Breast epithelium (tissue), 3 donors: ENCODE data around the gene MDN1.

Experiments
- POLR2A ChIP-seq: fragments of 450-650 bp; IDR thresholded peaks from one replicate; pipeline ENCODE4 v1.6.1; 2016; ENCODE audit warnings: antibody characterized with exemption, mild to moderate bottlenecking, moderate library complexity
- TF ChIP-seq, protein P1 (sequence below), 3 donors: fragments of 450-650 bp; IDR thresholded peaks; one replicate each; pipeline ENCODE4 v1.5.1; 2016 to 2017; ENCODE audit warnings: antibody characterized with exemption in 3 of 3, mild to moderate bottlenecking in 3 of 3, moderate library complexity in 3 of 3

DNA sequence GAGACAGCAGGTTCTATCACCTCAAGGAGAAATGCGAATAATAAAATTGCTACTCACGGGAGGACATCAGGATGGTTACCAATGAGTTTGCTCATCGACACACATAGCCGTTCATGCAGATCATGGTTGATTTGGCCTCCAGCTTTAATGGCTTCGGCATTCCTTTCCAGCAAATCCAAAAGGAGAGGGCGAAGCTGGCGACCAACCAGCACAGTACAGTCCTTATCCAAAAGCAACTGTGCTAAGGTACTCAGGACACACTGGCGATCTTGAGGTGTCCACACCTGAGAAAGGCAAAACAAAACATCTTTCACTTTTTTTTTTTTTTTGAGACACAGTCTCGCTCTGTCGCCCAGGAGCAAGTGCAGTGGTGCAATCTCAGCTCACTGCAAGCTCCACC is 16.3 kb downstream of the MDN1 start:
- TF ChIP-seq, protein P1, sequence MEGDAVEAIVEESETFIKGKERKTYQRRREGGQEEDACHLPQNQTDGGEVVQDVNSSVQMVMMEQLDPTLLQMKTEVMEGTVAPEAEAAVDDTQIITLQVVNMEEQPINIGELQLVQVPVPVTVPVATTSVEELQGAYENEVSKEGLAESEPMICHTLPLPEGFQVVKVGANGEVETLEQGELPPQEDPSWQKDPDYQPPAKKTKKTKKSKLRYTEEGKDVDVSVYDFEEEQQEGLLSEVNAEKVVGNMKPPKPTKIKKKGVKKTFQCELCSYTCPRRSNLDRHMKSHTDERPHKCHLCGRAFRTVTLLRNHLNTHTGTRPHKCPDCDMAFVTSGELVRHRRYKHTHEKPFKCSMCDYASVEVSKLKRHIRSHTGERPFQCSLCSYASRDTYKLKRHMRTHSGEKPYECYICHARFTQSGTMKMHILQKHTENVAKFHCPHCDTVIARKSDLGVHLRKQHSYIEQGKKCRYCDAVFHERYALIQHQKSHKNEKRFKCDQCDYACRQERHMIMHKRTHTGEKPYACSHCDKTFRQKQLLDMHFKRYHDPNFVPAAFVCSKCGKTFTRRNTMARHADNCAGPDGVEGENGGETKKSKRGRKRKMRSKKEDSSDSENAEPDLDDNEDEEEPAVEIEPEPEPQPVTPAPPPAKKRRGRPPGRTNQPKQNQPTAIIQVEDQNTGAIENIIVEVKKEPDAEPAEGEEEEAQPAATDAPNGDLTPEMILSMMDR (IDR thresholded peaks at IDR 0.05): no peak
- no peak for TF ChIP-seq POLR2A
